Middle frontal gyrus (tissue), 1 donor: Measurements from ENCODE around the gene DHRSX.
"Not testable (repeated sequence)": the region's sequence is repeated elsewhere in the genome, so short reads cannot be mapped to it uniquely, and the experiment has no call there.

Experiments
- DNase-seq: peaks from one replicate; pipeline ENCODE4 v3.0.0-alpha.2; 2015; ENCODE audit warnings: low spot score; ENCODE audit errors: extremely low spot score

DHRSX gene

GRCh38 chrX:2498781-2499302 lies 1.9 kb downstream of the DHRSX start:
- DNase-seq = peak; percentile 22

DNA sequence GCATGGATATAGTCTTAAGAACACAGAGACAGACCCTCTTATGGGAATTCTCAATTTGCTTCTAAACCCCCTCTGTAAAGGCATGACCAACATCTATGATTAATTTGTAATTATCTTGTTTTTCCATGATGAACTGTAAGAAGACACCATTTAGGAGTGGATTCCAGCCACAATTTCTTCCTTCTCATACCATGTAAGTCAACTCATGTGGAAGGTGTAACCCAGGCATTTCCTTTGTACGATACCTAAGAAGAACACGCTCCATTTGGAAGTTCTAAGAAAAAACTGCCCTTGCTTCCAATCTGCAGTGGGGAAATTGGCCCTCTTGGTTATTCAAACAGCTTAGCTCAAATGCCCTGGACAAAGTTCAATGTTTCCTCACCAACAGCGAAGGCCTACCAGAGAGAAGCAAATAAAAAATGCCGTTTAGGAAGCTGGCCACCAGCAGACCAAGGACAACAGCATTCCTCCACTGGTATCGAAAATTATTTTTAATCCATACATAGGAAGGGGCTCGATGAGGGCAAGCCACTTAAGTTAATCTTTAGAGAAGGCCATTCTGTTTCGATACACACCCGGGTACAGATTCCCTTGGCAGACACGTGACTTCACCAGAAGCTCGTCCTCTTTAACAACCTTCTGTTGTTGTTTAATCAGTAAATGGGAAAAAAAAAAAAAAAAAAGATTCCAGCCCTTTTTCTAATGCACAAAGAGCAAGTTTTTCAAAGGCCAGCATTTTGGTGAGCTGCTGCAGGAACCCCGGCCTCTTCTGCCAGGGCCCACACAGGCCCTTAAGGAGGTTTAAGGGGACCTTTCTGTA lies 2.6 kb downstream of the DHRSX start:
- no peak for DNase-seq

- no peak for DNase-seq
Observed at GRCh38 chrX:2495595-2495994, 5.2 kb downstream of the DHRSX start.

- no peak for DNase-seq
Observed at GRCh38 chrX:2492531-2493218, 8.1 kb downstream of the DHRSX start.

- no peak for DNase-seq
Observed at GRCh38 chrX:2490634-2491033, 10.1 kb downstream of the DHRSX start.

DNA sequence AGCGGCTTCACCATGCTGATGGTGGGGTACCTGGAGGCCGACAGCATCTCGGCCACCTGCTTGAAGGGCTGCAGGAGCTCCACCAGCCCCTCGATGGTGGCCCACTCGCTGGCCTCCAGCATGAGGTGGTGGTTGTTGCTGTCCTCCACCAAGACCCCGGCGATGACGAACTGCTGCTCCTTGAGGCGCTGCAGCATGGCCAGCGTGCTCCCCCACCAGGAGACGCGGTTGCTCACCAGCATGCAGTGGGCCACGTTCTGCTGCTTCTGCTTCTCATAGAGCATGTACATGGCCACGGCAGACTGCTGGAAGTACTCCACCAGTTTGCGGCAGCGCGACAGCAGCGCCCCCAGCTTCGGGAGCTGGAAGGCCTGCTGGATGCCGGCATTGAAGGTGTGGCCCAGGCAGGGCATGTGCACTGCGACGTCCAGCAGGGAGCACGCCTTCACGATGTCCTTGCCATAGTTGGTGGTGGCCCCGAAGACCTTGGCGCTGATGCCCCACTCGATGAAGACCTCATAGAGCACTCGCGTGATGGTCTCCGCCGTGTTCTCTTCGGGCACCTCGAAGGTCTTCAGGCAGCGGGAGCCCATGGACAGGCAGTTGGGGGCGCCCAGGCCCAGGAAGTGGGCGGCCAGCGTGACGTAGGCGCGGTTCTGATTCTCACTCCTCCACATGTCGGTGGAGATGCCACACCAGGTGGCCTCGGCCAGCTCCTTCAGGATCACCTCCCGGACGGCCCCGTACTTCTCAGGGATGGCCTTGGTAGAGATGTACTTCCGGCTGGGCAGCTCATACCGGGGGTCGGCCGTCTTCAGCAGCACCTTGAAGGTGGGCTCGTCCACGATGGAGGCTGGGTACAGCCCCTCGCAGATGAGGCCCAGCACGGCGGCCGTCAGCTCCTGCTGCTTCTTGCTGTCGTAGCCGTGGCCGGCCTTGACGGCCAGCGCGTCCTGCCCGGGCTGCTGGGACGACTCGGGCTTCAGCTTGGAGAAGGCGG lies 11.0 kb downstream of the DHRSX start:
- no peak for DNase-seq

DNA sequence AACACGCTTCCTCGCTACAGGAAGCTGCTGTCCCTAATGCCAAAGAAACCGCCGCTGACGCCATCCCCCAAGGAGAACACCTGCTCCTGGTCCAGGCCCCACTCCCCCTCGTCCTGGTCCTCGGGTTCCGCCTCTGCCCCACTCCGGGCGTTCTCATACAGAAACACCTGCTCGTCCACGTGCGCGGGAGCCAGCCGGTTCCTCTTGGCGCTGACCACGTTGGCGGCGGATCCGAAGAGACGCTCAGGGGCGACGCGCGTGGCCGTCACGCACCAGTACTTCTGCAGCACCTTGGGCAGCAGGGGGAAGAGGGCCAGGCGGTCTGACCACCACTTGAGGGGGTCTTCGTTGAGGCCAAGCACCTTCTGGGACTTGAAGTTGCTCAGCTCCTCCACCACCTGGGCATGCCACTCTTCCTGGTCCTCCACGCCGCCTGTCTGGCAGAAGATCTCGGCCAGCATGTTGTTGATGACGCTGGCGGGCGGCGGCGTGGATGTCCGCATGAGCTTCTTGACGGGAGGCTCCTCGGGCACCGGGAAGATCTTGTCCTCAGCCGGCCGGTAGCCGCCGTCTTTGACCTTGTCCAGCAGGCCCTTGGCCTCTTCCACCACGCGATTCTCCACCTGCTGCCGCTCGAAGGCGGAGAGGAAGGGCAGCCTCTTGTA lies 12.0 kb downstream of the DHRSX start:
- no peak for DNase-seq

GRCh38 chrX:2487366-2487765 lies 13.4 kb downstream of the DHRSX start:
- DNase-seq = no peak

GRCh38 chrX:2486476-2487133 lies 14.2 kb downstream of the DHRSX start:
- no peak for DNase-seq

DNA sequence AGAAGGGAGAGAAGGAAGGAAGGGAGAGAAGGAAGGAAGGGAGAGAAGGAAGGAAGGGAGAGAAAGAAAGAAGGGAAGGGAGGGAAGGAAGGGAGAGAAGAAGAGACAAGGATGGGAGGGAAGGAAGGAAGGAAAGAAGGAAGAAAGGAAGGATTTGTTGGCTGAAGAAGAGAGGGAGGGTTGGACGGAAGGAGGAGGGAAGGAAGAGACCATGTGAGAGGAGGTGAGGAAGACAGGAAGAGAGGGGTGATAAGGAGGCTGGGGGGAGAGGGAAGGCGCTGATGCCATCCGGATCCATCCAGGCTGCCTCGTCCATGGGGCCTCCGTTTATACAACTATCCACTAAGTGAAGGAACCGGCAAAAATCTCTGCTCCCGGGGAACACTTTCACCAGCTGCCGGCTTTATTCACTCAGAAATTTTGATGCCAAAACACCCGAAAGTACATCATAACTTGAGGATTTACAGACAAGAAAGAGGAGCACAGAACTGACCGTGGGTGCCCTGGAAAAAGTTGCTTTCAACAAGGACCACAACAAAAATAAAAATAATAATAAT lies 14.9 kb downstream of the DHRSX start:
- no peak for DNase-seq

- DNase-seq = peak; percentile 17
Observed at GRCh38 chrX:2484721-2485648, 15.8 kb downstream of the DHRSX start.

DNA sequence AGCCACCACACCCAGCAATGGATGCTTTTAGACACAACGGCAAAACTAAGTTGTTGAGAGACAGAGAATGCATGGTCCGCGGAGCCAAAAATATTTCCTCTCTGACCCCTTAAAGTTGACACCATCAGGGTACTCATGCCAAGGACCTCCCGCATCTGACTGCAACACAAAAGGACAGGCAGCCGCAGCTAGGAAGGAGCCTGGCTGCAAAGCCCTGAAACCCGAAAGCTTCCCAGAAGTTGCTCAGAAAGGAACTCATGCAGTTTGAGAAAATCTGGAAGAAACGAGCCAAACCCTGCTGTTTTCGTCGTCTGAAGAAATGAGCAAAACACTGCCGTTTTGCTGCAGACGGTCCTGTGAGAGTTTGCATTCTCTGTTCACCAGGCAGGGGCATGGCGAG lies 16.5 kb downstream of the DHRSX start:
- no peak for DNase-seq

DNA sequence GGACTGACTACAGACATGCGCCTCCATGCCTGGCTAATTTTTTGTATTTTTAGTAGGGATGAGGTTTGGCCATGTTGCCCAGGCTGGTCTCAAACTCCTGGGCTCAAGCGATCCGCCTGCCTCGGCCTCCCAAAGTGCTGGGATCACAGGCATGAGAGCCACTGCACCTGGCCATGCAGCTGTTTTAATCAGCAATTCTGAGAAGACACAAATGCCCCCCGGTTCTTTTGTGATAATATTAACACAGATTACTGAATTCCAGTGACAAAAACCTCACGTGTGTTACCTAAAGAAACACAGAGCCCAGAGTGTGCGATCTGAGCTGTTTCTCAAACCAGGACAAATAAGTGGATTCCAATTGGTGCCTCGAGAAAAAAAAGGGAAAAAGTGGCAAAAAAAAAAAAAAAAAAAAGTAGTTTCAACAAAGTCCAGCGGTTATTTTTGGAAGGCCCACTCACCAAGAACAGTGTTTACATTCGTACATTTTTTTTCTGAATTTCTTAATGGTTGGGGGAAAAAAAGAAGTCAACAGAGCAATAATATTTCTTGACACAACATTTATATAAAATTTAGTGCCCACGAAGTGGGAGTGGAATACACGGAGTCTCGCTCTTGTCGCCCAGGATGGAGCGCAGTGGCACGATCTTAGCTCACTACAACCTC lies 17.2 kb downstream of the DHRSX start:
- DNase-seq = no peak

- DNase-seq = not testable (repeated sequence)
Observed at GRCh38 chrX:2481597-2481996, 19.2 kb downstream of the DHRSX start.

DNA sequence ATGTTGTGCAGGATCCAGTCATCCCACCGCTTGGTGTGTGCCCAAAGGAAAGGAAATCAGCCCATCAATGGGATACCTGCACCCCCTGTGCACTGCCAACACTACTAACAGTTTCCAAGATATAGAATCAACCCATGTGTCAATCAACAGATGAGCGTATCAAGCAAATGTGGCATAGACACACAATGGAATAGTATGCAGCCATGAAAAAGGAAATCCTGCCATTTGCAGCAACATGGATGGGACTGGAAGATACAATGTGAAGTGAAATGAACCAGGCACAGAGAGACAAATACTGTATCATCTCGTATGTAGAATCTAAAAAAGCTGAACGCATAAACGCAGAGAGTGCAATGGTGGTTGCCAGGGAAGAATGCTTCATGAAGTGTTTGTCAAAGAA lies 20.8 kb downstream of the DHRSX start:
- not testable (repeated sequence) for DNase-seq

- no peak for DNase-seq
Observed at GRCh38 chrX:2479420-2479780, 21.4 kb downstream of the DHRSX start.

DNA sequence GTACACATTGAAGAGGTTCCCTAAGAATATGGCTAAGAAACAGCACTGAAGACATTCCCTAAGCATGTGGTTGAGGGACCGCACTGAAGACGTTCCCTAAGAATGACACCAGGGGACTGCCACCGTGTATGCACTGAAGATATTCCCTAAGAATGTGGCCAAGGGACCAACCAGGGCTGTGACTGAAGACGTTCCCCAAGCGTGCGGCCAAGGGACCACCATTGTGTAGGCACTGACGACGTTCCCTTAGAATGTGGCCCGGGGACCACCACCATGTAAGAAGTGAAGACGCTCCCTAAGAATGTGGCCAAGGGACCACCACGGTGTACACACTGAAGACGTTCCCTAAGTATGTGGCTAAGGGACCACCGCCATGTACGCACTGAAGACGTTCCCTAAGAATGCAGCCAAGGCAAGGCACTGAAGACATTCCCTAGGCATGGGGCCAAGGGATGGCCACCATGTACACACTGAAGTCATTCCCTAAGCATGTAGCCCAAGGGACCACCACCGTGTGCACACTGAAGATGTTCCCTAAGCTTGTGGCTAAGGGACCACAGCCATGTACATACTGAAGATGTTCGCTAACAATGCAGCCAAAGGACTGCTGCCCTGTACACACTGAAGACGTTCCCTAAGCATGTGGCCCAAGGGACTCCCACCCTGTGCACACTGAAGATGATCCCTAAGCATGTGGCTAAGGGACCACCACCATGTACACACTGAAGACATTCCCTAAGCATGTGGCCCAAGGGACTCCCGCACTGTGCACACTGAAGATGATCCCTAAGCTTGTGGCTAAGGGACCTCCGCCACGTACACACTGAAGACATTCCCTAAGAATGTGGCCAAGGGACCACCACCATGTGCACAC lies 22.0 kb downstream of the DHRSX start:
- DNase-seq = no peak
